Activated CD4-positive, alpha-beta memory T cell treated with anti-CD3 and anti-CD28 coated beads, Interleukin-2, amount 10 ng/mL, durations not matched to agents 7 days and 5 days (primary cell): ENCODE results near the gene TLX1. TPM values are rescaled to one million over a fixed set of nuclear protein-coding genes. Genes with fewer than 3 reads are reported as not detected.
A peak's percentile ranks its signal among the peaks of the same experiment; 100 is the strongest.

Experiments used
- CTCF ChIA-PET: fragments of 350-600 bp; sonication (Branson Sonifier 250); formaldehyde crosslinking; loops from one replicate; lab custom pipeline; 2021; ENCODE audit warnings: antibody characterized with exemption, inconsistent platforms; lab: Charles Lee
- POLR2A ChIA-PET: fragments of 350-600 bp; sonication (Branson Sonifier 250); formaldehyde crosslinking; loops from one replicate; lab custom pipeline; 2021; ENCODE audit warnings: antibody characterized with exemption; lab: Charles Lee
- DNase-seq: peaks from one replicate; pipeline ENCODE4 v3.0.0-alpha.2; 2020
- H3K27ac Mint-ChIP-seq: one replicate; pipeline ENCODE4 v1.8.0; 2021; ENCODE audit warnings: mild to moderate bottlenecking, mixed read lengths
- H3K27me3 Mint-ChIP-seq: one replicate; pipeline ENCODE4 v1.8.0; 2021; ENCODE audit warnings: mixed read lengths
- H3K36me3 Mint-ChIP-seq: one replicate; pipeline ENCODE4 v1.8.0; 2021; ENCODE audit warnings: low read depth, mixed read lengths
- H3K4me1 Mint-ChIP-seq: one replicate; pipeline ENCODE4 v1.8.0; 2021; ENCODE audit warnings: mixed read lengths
- H3K4me3 Mint-ChIP-seq: one replicate; pipeline ENCODE4 v1.8.0; 2021; ENCODE audit warnings: mild to moderate bottlenecking, mixed read lengths
- H3K9me3 Mint-ChIP-seq: one replicate; pipeline ENCODE4 v1.8.0; 2021; ENCODE audit warnings: mixed read lengths
- total RNA-seq, 2 experiments: library from RNA; stranded (reverse); gene quantifications; one replicate each; pipeline ENCODE4 v1.2.3, GENCODE V29; 2021

The TLX1 gene
- total RNA-seq, 2 experiments from 2014 or later: not detected

GRCh38 chr10:101138788-101139420 is 7.8 kb downstream of the TLX1 start:
- H3K4me3 Mint-ChIP-seq: no peak overlapping the region
- H3K4me1 Mint-ChIP-seq: peaks cover 27% of the 10 kb centered on the region
- no peaks in the 10 kb centered on the region for H3K9me3 Mint-ChIP-seq
- POLR2A ChIA-PET: no interaction called here
- no peak overlapping the region for H3K27ac Mint-ChIP-seq
- H3K27me3 Mint-ChIP-seq: peaks cover 95% of the 10 kb centered on the region
- no peaks in the 10 kb centered on the region for H3K36me3 Mint-ChIP-seq
- DNase-seq: no peak
- CTCF ChIA-PET: interaction anchor here (0.7 to 6.7 kb wide), 5 partner anchors 11 to 90 kb away, joined by 3 to 307 read pairs (median 4); no protein-coding TSS in a partner anchor

- no peaks in the 10 kb centered on the region for H3K9me3 Mint-ChIP-seq
- no peaks in the 10 kb centered on the region for H3K36me3 Mint-ChIP-seq
- no peak overlapping the region for H3K27ac Mint-ChIP-seq
- CTCF ChIA-PET: interaction anchor here (1.1 to 6.7 kb wide), 4 partner anchors 12 to 43 kb away, joined by 3 to 307 read pairs (median 22); no protein-coding TSS in a partner anchor
- POLR2A ChIA-PET: no interaction called here
- no peak overlapping the region for H3K4me3 Mint-ChIP-seq
- peaks cover 95% of the 10 kb centered on the region for H3K27me3 Mint-ChIP-seq
- H3K4me1 Mint-ChIP-seq: peaks cover 24% of the 10 kb centered on the region
- no peak for DNase-seq
Observed at GRCh38 chr10:101139421-101139911, 8.4 kb downstream of the TLX1 start.

GRCh38 chr10:101140084-101140949 is 9.2 kb downstream of the TLX1 start:
- no peak for DNase-seq
- no peaks in the 10 kb centered on the region for H3K9me3 Mint-ChIP-seq
- H3K4me3 Mint-ChIP-seq: no peak overlapping the region
- H3K36me3 Mint-ChIP-seq: no peaks in the 10 kb centered on the region
- H3K4me1 Mint-ChIP-seq: peaks cover 19% of the 10 kb centered on the region
- H3K27me3 Mint-ChIP-seq: peaks cover 95% of the 10 kb centered on the region
- POLR2A ChIA-PET: interaction anchor here (1.1 kb wide), 1 partner anchor 18 kb away, joined by 3 read pairs; no protein-coding TSS in a partner anchor
- no peak overlapping the region for H3K27ac Mint-ChIP-seq
- CTCF ChIA-PET: interaction anchor here (0.7 to 6.7 kb wide), 9 partner anchors 13 to 419 kb away, joined by 3 to 307 read pairs (median 12); no protein-coding TSS in a partner anchor

- POLR2A ChIA-PET: interaction anchor here (1.1 to 1.6 kb wide), 4 partner anchors 18 to 82 kb away, joined by 3 to 12 read pairs (median 3); no protein-coding TSS in a partner anchor
- peaks cover 95% of the 10 kb centered on the region for H3K27me3 Mint-ChIP-seq
- no peaks in the 10 kb centered on the region for H3K36me3 Mint-ChIP-seq
- no peak overlapping the region for H3K27ac Mint-ChIP-seq
- CTCF ChIA-PET: interaction anchor here (0.6 to 6.7 kb wide), 31 partner anchors 9 to 420 kb away, joined by 3 to 307 read pairs (median 7); no protein-coding TSS in a partner anchor
- H3K9me3 Mint-ChIP-seq: no peaks in the 10 kb centered on the region
- H3K4me1 Mint-ChIP-seq: peaks cover 13% of the 10 kb centered on the region
- H3K4me3 Mint-ChIP-seq: no peak overlapping the region
- no peak for DNase-seq
Observed at GRCh38 chr10:101140950-101141615, 10.0 kb downstream of the TLX1 start.

GRCh38 chr10:101141616-101142532 is 10.8 kb downstream of the TLX1 start:
- Mint-ChIP-seq H3K9me3 (no peaks in the 10 kb centered on the region), H3K27ac (no peak overlapping the region), H3K27me3 (peaks cover 95% of the 10 kb centered on the region), H3K4me3 (no peak overlapping the region), H3K36me3 (no peaks in the 10 kb centered on the region), H3K4me1 (peaks cover 13% of the 10 kb centered on the region)
- CTCF ChIA-PET: interaction anchor here (0.6 to 6.7 kb wide), 53 partner anchors 8 to 421 kb away, joined by 3 to 307 read pairs (median 4); partner anchors contain the start of genes KAZALD1, PDZD7, SFXN3 and TLX1
- POLR2A ChIA-PET: interaction anchor here (1.0 to 1.6 kb wide), 5 partner anchors 19 to 81 kb away, joined by 3 to 12 read pairs (median 3); partner anchors contain the start of gene KAZALD1
- DNase-seq: peak; percentile 79

- DNase-seq: no peak
- peaks cover 12% of the 10 kb centered on the region for H3K4me1 Mint-ChIP-seq
- H3K4me3 Mint-ChIP-seq: no peak overlapping the region
- ChIA-PET POLR2A (interaction anchor here (1.0 to 1.6 kb wide), 4 partner anchors 44 to 81 kb away, joined by 3 to 12 read pairs (median 3); partner anchors contain the start of gene KAZALD1), CTCF (interaction anchor here (0.7 to 6.7 kb wide), 46 partner anchors 8 to 420 kb away, joined by 3 to 307 read pairs (median 5); partner anchors contain the start of genes KAZALD1, PDZD7, SFXN3 and TLX1)
- no peaks in the 10 kb centered on the region for H3K9me3 Mint-ChIP-seq
- peaks cover 95% of the 10 kb centered on the region for H3K27me3 Mint-ChIP-seq
- H3K36me3 Mint-ChIP-seq: no peaks in the 10 kb centered on the region
- H3K27ac Mint-ChIP-seq: no peak overlapping the region
Observed at GRCh38 chr10:101142533-101143344, 11.6 kb downstream of the TLX1 start.

GRCh38 chr10:101143345-101143630 is 12.2 kb downstream of the TLX1 start:
- no peak for DNase-seq
- CTCF ChIA-PET: interaction anchor here (1.8 to 6.7 kb wide), 7 partner anchors 12 to 76 kb away, joined by 5 to 307 read pairs (median 19); no protein-coding TSS in a partner anchor
- Mint-ChIP-seq H3K4me1 (peaks cover 8% of the 10 kb centered on the region), H3K9me3 (no peaks in the 10 kb centered on the region), H3K4me3 (no peak overlapping the region), H3K27ac (no peak overlapping the region), H3K27me3 (peaks cover 93% of the 10 kb centered on the region), H3K36me3 (no peaks in the 10 kb centered on the region)
- POLR2A ChIA-PET: no interaction called here

- ChIA-PET CTCF (interaction anchor here (3.1 to 6.7 kb wide), 2 partner anchors 11 to 47 kb away, joined by 19 to 307 read pairs; no protein-coding TSS in a partner anchor), POLR2A (no interaction called here)
- no peak overlapping the region for H3K4me3 Mint-ChIP-seq
- H3K27ac Mint-ChIP-seq: no peak overlapping the region
- no peak for DNase-seq
- H3K36me3 Mint-ChIP-seq: no peaks in the 10 kb centered on the region
- H3K4me1 Mint-ChIP-seq: peaks cover 7% of the 10 kb centered on the region
- H3K9me3 Mint-ChIP-seq: no peaks in the 10 kb centered on the region
- H3K27me3 Mint-ChIP-seq: peaks cover 91% of the 10 kb centered on the region
Observed at GRCh38 chr10:101144053-101144452, 13.0 kb downstream of the TLX1 start.

GRCh38 chr10:101145145-101145544 is 14.0 kb downstream of the TLX1 start:
- H3K36me3 Mint-ChIP-seq: no peaks in the 10 kb centered on the region
- ChIA-PET CTCF (interaction anchor here (0.6 kb wide), 1 partner anchor 315 kb away, joined by 3 read pairs; no protein-coding TSS in a partner anchor), POLR2A (interaction anchor here (0.5 kb wide), 1 partner anchor 1262 kb away, joined by 3 read pairs; no protein-coding TSS in a partner anchor)
- peaks cover 89% of the 10 kb centered on the region for H3K27me3 Mint-ChIP-seq
- DNase-seq: no peak
- H3K9me3 Mint-ChIP-seq: no peaks in the 10 kb centered on the region
- no peak overlapping the region for H3K27ac Mint-ChIP-seq
- H3K4me3 Mint-ChIP-seq: no peak overlapping the region
- peaks cover 7% of the 10 kb centered on the region for H3K4me1 Mint-ChIP-seq

GRCh38 chr10:101145750-101146391 is 14.8 kb downstream of the TLX1 start:
- no peak overlapping the region for H3K27ac Mint-ChIP-seq
- H3K27me3 Mint-ChIP-seq: peaks cover 91% of the 10 kb centered on the region
- CTCF ChIA-PET: interaction anchor here (0.6 to 1.5 kb wide), 3 partner anchors 96 to 425 kb away, joined by 3 to 4 read pairs (median 3); no protein-coding TSS in a partner anchor
- no peak for DNase-seq
- H3K4me3 Mint-ChIP-seq: no peak overlapping the region
- H3K36me3 Mint-ChIP-seq: no peaks in the 10 kb centered on the region
- POLR2A ChIA-PET: interaction anchor here (0.5 kb wide), 1 partner anchor 1263 kb away, joined by 3 read pairs; no protein-coding TSS in a partner anchor
- H3K9me3 Mint-ChIP-seq: no peaks in the 10 kb centered on the region
- H3K4me1 Mint-ChIP-seq: peaks cover 3% of the 10 kb centered on the region
